Keratinocyte (primary cell): ENCODE data around the gene FBXO31.

Experiments used
- CTCF ChIP-seq, 3 experiments: IDR thresholded peaks in 1 of 3; conservative IDR thresholded peaks in 1 of 3; optimal IDR thresholded peaks in 1 of 3; 2 replicates in 2 of 3; 3 replicates in 1 of 3; pipeline versions ENCODE3 to v1.5.1; 2011; ENCODE audit warnings: low read length in 3 of 3, mild to moderate bottlenecking in 3 of 3, moderate library complexity in 2 of 3, control low read depth in 1 of 3, inconsistent platforms in 1 of 3; ENCODE audit not compliant: insufficient read depth in 2 of 3; ENCODE audit errors: extremely low read depth in 1 of 3
- EZH2 ChIP-seq: IDR thresholded peaks from one replicate; pipeline ENCODE4 v1.6.1; 2012; ENCODE audit warnings: inconsistent platforms, mild to moderate bottlenecking, low read length, moderate library complexity

GRCh38 chr16:87327798-87328495 lies 55.6 kb downstream of the FBXO31 start:
- TF ChIP-seq CTCF (optimal IDR thresholded peaks at IDR 0.05 in 1 of 3, IDR thresholded peaks at IDR 0.05 in 1 of 3, conservative IDR thresholded peaks at IDR 0.05 in 1 of 3; ENCODE audit: extremely low read depth in 1 of 3, insufficient read depth in 2 of 3, low read length in 3 of 3) (no peak), EZH2 (no peak)
